HS-5 (cell line): ENCODE measurements around the gene RFNG.
A peak's percentile ranks its signal among the peaks of the same experiment; 100 is the strongest.

Experiments used
- DNase-seq: peaks from one replicate; pipeline ENCODE4 v3.0.0-alpha.2; 2012; ENCODE audit warnings: low read depth

The RFNG gene

DNA sequence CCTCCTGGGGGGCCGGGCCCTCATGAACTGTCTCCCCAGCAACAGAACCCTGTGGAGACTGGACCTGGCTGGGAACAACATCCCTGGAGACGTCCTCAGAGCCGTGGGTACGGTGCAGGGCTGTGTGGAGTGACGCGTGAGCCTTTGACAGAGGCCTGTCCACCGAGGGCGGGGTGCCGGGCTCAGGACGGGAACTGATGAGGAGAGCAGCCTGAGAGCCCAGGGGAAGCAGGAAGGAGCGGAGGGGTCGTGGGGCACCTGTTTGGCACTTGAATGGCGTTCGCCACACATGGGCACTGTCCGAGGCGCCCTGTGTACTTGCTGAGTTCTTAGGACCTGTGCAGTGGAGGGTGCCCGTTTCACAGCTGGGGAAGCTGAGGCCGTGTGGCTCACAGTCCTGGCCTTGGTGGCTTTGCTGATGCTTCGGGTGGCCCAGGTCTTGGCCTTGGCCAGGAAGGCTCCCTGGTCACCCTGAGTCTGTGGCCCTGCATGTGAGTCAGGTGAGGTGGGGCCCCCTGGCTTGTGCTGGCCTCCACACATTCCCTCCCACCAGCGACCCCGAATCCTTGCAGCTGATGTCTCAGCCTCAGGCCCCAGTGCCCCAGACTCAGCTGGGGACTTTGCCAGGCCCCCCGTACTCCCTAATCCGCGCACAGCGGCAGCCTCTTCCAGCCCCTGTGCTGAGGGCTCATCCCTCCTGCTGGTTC, 26.1 kb downstream of the RFNG start:
- DNase-seq, result no peak

DNA sequence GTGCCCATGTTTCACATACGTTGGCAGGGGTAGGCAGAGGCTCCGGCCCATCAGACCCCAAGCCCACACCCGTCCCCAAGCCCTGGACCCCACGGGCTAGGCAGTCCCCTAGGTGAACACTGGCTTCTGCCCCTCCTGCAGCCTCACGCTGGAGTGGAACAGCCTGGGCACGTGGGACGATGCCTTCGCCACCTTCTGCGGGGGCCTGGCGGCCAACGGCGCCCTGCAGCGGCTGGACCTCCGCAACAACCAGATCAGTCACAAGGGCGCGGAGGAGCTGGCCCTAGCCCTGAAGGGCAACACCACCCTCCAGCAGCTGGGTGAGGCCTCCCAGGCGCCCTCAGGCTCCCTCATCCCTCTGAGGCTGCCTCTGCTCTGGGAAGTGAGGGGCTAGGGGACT, 26.8 kb downstream of the RFNG start:
- no peak for DNase-seq

DNA sequence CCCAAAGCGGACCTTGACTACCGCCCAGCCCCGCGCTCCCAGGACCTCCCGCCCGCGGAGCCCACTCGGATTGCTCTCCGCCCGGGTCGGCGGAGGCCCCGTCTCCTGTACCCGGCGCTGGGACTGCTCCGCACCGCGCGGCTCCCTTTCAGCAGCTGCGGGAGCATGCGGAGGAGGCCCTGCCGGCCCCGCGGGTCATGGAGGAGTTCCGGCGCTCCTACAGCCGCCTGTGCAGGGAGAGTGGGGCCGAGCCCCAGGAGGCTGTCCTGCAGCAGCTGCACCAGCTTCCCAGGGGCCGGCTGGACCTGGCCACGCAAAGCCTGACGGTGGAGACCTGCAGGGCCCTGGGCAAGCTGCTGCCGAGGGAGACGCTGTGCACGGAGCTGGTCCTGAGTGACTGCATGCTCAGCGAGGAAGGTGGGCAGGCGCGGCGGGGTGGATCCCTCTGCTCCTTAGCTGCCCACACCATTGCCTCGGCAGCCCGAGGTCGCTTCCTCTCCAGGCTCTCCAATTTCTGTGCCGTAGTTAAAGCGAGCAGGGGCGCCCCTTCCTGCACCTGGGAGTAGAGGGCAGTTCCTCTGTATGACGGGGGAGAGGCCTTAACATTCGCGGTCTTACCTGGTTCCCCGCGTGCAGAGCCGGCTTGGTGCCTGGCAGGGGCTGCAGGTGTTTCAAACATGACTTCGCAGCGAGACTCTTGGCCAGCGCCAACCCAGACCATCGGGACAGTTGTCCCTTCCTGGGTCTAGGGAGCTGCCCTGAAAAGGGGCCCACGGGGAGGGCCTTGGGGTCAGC, 28.0 kb downstream of the RFNG start:
- DNase-seq, result no peak

DNA sequence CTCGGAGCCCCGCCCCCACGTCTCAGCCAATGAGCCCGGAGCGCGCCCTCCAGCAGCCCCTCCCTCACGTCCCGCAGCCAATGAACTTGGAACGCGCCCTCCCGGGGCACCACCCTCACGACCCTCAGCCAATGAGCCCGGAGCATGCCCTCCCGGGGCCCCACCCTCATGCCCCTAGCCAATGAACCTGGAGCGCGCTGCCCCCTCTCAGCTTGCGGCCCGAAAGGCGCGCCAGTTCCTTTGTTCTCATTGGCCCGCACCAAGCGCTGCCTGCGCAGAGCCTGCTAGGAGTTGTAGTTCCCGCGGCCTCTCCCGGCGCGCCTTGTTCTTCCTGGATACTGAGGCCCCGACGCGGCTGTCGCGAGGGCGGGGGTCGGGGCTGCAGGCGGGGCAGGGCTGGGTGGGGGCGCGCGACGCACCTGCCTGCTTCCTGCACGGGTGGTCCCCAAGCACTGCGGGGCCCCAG, 28.6 kb downstream of the RFNG start, which contains the start of gene LRRC45:
Gene LRRC45 (plus strand): TSS at position 325 of the 466 bp plus-strand sequence. CDS start 339 bp downstream, outside the sequence.
- DNase-seq, result peak; percentile 94

DNA sequence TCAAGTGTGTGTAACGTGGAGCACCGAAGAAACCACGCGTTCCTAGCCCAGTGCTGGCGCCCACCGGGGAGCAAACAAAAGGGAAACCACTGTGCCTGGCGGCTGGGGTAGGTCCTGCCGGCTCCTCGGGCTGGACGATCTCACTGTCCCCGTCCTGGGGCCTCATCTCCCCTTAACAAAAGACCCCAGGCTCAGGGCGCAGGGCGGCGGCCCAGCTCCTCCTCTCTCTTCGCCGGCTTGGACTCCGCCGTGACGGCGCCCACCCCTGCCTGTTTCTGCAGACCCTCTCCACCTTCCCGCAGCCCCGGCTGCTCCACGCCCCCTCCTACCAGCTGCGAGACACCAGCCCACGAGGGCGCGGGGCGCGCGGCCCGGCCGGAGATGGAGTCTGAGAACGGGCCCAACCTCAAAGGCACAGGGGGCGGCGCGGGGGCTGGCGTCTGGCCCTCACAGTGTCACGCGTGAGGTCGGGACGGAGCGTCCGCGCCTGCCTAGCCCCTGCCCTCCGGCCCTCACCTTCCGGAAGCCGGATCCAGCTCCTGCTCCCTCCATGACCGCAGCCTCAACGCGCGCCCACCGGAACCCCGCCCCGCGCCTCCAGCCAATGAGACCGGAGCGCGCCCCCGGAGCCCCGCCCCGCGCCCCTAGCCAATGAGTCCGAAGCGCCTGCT, 29.2 kb downstream of the RFNG start, which contains the start of gene CENPX:
Gene CENPX (minus strand): TSS at position 569 of the 671 bp plus-strand sequence. CDS start 17 bp downstream, at position 552.
- no peak for DNase-seq

DNA sequence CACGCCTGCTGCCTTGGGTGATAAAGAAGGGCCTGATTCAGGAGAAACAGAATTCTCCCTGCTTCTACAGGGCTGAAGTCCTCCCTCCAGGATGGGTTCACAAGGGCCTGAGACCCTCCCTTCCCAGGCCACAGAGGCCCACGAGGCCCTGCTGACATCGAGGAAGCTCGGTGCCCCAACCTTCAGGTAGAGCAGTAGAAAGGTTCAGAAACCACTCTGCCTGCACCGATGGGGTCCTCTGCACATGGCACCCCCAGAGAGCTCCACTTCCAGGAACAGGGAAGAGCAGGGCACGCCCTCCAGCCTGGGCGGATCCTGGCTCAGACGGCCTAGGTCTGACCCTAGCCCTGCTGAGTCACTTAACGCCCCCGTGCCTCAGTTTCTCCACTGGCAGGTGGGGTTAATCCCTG, 29.7 kb downstream of the RFNG start:
- DNase-seq, result no peak

DNA sequence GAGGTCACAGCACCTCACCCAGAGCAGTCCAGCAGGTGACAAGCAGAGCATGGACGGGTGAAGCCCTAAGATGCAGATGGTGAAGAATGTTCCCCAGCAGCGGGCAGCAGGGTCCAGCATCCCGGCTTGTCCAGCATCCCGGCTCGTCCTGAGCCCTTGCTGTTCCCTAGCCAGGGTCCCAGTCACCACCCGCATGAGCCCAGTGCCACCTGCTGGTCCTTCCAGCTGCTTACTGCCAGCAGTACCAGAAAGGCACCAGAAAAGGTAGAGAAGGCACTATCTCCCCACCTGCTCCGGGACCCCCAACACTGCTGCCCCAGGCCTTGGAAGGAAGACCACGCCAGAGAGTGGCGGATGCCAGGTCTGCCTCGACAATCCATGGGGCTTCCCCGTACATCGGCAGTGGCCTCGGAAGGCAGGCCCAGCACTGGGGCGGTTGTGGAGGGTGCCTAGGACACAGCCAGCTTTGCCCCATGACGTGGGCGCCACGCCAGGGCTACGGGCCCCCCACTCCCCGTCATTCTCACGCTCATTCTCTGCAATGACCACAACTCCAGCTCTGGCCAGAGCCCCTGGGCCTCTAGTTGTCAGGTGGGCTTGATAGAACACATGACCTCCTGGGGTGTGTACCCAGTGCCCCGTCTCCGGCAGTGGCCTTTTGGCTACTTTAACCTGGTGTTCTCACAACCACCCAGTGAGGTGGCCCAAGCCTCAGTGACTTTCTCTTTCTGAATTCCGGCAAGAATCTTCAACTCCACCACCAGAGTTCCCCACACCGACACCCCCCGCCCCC, 30.3 kb downstream of the RFNG start:
- DNase-seq, result no peak

DNA sequence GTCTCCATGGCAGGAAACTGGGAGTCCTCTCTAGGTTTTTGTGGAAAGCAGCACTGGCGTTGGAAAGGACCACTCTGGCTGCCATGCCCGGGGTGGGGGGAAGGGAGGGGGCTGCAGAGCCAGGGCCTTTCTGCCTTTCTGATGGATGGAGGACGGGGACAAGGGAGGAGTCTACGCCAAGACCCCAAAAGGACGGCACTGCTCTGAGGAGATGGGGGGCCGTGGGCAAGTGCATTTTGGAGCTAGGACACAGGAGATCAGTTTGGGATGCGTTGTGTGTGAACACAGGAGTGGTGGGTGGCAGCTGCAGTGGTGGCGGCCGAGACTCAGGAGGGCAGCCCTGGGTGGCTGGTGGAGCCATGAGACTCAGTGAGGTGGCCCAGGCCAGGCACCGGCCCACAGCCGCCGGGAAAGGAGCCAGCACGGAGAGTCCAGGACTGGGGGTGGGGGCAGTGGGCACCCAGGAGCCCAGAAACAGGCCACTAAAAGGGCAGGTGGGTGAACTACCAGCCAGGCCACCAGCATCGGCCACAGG, 31.0 kb downstream of the RFNG start:
- DNase-seq, result no peak

DNA sequence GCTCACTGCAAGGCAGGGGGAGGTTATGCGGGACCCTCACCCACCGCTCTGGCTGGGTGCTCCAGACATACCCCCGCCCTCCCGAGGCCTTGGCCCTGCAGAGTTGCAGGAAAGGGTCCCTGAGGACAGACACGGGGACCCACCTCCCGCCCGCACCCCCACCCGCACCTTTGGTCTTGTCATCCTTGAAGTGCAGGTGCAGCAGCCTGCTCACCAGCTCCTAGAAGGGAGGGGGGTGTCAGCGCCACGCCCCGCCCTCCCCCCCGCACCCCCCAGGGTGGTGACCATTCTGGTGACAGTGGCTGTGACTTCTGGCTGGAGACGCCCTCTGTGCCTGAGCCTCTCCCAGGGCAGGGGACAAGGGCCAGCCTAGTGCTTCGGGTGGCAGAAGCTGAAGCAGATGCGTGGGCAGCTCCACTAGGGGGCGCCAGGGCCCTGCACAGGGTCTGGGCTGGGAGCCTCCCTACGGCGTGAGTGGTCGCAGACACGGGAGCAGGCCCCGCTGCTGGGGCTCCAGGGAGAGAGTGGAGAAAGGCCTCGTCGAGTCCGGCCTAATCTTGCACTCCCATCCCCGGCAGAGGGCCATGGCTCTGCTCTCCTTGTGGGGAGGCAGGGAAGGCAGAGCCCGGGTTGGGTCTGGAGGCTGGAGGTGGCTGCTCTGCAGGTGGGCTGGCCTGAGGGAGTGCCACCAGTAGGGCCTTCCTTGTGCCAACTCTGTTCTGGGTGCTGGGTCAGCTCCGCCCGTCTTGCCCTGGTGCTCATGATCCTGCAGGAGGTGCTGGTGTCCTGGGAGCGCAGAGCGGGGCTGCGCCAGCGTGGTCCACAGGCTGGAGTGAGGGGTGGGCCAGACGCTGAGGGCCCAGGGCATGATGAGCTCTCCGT, 31.7 kb downstream of the RFNG start:
- no peak for DNase-seq

DNA sequence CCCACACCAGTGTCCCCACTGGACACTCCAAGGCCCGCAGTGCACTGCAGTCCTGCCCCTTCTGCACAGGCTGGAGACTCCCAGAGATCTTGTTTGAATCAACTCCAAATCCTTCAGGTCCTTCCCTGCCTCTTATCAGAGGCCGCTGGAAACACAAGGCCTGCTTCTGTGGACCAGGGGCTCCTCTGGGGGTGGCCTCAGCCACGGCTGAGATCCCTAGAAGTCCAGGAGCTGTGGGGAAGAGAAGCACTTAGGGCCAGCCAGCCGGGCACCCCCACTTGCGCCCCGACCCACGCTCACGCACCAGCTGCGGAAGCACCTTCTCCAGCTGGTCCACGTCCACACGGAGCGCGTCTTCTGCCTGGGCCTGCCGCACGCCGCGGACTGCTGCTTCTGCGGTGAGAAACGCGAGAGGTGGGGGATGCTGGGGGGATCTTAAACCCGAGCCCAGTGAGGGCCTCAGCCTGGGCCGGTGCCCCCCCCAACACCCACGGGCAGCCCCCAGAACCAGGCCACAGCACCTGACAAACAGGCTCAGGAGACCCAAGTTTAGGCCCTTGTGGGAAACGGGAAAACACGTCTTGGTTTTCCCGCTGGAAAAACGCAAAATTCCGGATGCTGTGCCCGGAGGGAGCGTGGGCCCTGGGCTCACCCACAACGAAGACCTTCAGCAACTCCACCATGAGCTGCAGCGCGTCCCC, 32.5 kb downstream of the RFNG start:
- DNase-seq, result no peak

DNA sequence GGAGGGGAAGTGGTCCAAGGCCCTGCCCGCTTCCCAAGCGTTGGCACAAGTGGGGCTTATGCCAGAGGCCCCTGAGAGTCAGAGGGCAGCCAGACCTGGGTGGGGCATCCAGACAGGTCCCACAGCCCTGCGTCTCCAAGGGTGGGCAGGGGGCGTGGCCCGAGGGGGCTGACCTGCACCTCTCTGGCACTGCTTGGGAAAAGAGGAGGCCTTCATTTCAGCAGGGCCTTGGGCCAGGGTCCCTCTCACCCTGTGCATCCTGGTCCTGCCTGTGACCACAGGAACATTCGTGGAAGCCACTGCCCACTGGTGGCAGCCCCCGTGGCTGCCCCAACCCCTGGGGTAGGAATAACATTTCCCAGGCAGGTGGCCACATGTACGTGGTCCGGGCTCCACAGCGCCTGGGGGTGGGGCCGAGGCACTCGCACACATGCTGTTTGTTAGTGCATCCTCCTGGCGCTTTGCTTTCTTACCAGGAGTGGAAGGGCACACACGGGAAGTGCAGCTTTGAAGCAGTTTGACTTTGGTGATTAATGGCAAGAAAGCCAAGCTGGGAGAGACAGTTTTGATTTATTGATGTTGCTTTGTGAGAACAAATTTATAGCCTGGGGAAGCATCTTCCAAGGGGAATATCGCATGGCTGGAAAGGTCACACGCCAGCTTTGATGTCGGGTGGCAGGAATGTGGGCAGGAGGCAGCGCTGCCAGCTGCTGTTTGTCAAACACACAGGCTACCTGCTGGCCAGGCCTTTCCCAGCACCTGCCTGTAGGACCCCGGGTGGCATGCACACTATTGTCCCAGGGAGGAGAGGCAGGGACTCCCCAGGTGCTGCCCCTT, 33.2 kb downstream of the RFNG start:
- no peak for DNase-seq

DNA sequence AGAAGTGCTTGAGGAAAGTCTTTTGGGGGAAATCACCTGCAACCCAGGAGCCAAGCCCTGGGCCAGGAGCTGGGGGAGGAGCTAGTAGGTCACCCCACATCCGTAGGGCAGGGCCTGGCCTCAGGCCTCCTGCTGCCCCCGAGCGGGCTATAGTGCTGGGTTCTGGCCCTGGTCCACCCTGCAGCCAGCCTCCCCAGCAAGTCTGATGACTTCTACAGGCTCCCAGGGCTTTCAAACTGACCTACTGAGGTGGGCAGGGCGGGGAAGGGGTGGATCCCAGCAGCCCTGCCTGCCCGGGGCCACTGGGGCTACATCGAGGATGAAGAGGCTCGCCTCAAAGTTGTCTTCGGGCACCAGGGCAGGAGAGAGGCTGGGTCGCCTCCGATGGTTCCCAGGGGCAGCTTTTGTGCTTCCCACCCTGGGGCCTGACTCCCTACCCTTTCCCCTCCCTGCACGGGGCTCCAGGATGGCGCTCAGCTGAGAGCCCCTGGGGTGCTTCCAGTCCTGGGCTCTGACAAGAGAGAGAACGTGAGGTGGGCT, 33.9 kb downstream of the RFNG start:
- no peak for DNase-seq

DNA sequence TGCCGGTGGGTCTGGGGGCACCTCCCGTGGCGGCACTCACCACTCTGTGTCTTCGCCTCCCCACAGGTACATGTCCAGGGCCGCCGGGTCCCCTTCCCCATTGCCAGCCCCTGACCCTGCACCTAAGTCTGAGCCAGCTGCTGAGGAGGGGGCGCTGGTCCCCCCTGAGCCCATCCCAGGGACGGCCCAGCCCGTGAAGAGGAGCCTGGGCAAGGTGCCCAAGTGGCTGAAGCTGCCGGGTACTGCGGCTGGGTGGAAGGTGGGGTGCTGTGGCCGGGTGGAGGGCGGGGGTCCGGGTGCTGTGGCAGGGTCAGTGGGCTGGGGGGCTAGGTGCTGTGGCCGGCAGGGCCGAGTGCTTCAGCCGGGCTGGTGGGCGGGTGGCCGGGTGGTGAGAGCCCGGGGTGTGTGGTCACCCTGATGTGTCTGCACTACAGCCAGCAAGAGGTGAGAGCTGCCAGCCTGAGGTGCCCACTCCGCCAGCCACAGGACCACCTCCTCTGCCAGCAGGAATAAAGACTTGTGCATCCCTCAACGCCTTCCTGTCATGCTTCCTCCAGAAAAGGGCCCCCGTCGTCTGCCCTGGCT, 34.6 kb downstream of the RFNG start:
- DNase-seq, result no peak

DNA sequence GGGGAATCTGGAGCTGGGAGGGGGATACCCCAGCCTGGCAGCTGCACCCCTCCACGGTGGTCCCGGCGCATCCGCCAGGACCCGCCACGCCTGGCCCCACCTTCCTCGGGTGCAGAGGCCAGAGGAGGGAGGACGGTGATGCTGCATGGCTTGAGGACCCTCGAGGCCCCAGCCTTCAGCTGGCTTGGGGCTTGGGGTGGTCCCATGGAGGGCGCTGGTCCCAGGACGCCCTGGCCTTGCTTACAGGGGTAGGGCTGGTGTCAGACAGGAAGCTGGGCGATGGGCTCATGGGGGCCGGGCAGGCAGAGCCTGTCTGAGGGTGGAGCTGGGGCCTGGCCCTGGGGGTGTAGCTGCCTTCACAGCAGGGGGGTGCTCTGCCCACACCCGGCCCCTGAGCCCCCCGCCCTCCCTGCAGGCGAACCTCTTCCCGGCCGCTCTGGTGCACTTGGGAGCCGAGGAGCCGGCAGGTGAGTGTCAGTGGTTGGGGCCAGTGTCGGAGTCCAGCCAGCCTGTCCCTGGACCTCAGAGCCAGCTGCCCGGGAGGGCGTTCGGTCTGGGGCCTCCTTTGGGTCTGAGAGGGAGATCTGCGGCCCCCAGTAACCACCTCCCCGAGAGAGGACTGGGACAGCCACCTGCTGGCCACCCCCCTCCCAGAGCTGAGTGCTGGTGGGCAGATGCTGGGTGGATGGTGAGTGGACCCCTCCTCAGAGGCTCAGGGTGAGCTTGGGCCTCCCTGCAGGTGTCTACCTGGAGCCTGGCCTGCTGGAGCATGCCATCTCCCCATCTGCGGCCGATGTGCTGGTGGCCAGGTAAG, 35.3 kb downstream of the RFNG start:
- no peak for DNase-seq

DNA sequence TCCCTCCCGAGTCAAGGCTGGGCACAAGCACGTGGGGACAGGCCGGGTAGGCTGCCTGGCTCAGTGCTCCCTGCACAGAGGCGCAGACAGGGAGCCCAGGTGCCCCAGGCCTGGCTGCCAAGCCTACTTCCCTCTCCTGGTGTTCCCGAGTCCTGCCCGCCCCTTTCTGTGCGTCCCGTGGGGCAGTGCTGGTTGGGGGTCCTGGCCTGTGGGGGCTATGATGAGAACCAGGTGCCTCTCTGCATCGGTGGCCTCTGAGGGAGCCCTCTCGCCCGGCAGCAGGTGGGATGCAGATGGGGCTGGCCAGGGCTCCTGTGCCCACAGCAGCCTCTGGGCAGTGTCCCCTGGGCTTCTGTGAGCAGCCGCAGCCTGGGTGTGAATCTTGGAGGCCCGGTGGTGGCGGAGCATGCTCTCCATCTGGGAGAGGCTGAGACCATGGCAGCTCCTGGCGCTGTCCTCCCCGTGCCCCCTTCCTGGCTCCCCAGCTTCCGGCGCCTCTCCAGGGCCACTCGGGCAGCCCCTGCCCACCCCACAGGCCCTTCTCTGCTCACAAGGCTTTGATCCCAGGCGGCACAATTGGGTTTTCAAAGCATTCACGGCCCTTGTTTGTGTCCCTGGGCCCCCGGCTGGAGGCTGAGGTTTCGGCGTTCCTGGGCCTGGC, 36.2 kb downstream of the RFNG start:
- DNase-seq, result no peak

DNA sequence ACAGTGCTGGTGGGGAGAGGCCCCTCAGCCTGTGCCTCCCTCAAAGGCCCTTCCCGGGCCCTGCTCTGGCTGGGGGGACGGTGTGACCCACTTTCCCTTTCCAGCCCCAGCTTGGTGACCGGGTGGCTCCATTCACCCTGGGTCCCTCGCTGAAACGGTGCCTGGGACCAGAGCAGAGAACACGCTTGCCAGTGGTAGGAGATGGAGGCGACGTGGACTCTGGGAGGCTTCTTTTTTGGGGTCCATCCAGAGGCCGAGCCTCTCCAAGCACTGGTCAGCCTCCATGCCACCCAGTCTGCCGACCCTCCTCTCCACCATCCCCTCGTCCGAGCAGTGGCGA, 36.7 kb downstream of the RFNG start:
- no peak for DNase-seq

DNA sequence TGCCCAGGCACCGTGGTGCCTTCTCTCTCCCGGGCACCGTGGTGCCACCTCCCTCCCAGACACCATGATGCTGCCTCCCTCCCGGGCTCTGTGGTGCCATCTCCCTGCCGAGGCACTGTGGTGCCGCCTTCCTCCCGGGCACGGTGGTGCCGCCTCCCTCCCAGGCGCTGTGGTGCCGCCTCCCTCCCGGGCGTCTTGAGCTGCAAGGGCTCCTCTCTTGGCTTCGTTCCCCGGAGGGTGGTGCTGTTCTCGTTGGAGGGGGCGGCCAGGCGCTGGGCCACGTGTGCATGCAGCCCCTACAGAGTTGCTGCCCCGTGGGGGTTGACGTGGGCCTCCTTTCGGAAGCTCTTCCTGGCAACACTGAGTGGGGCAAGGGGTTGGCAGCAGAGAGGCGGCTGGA, 37.2 kb downstream of the RFNG start:
- DNase-seq, result no peak
